Measurements from ENCODE around the gene CDC73.
"Not testable (repeated sequence)": the region's sequence is repeated elsewhere in the genome, so short reads cannot be mapped to it uniquely, and the experiment has no call there.

Gene CDC73

DNA sequence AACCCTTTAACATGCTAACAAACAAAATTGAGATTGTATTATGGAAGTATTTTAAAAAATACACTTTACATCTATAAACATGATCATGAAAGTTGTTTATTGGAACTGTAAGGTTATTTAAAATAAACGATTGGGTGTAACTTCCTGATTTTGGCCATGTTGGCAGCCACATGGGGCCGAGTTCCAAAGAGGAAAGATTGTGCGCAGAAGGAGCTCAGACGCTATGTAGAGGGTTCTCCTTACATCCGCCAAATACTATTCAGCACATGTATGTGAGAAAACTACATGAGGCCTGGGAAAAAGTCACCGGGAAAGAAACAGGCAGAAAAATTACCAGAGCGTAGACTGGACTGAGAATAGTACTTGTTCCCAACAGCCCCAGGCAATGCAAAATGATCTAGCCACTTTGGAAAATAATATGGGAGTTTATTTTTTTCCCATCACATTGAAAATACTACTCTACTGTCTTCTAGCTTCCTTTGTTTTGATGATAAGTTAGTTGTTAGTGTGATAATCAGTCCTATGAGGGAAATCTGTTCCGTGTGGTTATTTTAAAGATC is 100.3 kb downstream of the CDC73 start:
- no peak overlapping the region for H3K27ac ChIP-seq (ENCODE audit: low read depth, low read length)
- no peaks in the 10 kb centered on the region for H3K4me1 ChIP-seq (ENCODE audit: control insufficient read depth, insufficient read depth, low read length, unreplicated experiment)
- H3K4me3 ChIP-seq (ENCODE audit: low read depth, low read length) = no peak overlapping the region
- peaks cover 20% of the 10 kb centered on the region for H3K36me3 ChIP-seq (ENCODE audit: insufficient read depth, low read length)
- H3K27me3 ChIP-seq (ENCODE audit: insufficient read depth, low read length) = no peaks in the 10 kb centered on the region
- H3K79me2 ChIP-seq (ENCODE audit: control insufficient read depth, insufficient read depth, low read length, unreplicated experiment) = no peaks in the 10 kb centered on the region
- H2AFZ ChIP-seq (ENCODE audit: low read length, unreplicated experiment) = no peak overlapping the region

DNA sequence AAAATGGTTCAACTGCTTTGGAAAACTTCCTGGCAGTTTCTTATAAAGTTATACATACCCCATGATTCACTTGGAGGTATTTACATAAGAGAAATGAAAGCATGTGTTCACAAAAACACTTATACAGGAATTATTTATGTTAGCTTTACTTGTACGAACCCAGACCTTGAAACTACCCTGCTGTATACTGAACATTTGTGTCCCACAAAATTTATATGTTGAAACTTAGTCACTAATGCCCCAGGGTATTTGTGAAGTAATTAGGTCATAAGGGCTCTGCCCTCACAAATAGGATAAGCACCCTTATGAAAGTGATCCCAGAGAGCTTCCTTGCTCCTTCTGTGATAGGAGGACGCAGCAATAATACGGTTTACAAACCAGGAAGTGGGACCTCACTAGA is 107.3 kb downstream of the CDC73 start:
- Histone ChIP-seq H3K79me2 (ENCODE audit: control insufficient read depth, insufficient read depth, low read length, unreplicated experiment) (no peaks in the 10 kb centered on the region), H3K4me3 (ENCODE audit: low read depth, low read length) (no peak overlapping the region), H3K36me3 (ENCODE audit: insufficient read depth, low read length) (peaks cover 12% of the 10 kb centered on the region), H3K27ac (ENCODE audit: low read depth, low read length) (no peak overlapping the region), H3K4me1 (ENCODE audit: control insufficient read depth, insufficient read depth, low read length, unreplicated experiment) (peaks cover 2% of the 10 kb centered on the region), H3K27me3 (ENCODE audit: insufficient read depth, low read length) (no peaks in the 10 kb centered on the region), H2AFZ (ENCODE audit: low read length, unreplicated experiment) (no peak overlapping the region)

DNA sequence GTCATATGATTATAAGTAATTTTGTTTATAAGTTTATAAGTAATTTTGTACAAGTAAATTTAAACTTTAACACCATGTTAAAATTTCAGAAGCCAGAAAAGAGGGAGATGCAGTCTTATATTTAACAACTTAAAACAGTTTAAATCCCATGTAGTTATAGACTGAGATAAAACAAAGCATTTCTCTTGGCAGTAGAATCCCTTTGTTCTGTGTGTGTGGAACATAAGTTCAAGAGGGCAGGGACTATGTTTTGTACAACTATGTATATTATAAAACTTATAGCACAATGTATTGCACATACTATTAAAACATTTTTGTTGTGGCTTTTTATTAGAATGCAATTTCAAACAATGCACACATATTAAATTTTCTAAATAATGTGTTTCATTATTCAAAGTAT is 109.3 kb downstream of the CDC73 start:
- not testable (repeated sequence) for H2AFZ ChIP-seq (ENCODE audit: low read length, unreplicated experiment); H3K79me2 ChIP-seq (ENCODE audit: control insufficient read depth, insufficient read depth, low read length, unreplicated experiment); H3K27me3 ChIP-seq (ENCODE audit: insufficient read depth, low read length); H3K4me3 ChIP-seq (ENCODE audit: low read depth, low read length); H3K4me1 ChIP-seq (ENCODE audit: control insufficient read depth, insufficient read depth, low read length, unreplicated experiment); H3K27ac ChIP-seq (ENCODE audit: low read depth, low read length)
- peaks cover 17% of the 10 kb centered on the region for H3K36me3 ChIP-seq (ENCODE audit: insufficient read depth, low read length)

DNA sequence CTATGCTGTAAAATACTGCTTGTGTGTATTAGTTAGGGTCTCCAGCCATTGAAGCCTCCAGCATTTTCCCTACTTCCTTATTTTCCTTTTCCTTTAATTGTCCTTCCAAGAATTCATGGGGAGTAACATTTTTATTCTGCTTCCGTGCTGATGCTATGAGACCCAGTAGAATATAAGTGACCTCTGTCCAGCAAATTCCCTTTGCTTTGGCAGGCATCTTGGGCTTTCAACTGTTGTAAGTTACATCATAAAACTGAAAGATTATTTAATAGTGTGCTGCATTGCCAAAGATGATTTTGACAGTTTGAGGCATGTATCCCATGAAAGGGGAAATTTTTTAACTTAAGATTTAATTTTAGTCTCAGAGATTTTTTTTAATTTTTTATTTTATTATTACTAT is 112.7 kb downstream of the CDC73 start:
- no peak overlapping the region for H3K27ac ChIP-seq (ENCODE audit: low read depth, low read length)
- no peaks in the 10 kb centered on the region for H3K79me2 ChIP-seq (ENCODE audit: control insufficient read depth, insufficient read depth, low read length, unreplicated experiment)

GRCh38 chr1:193237381-193237978 is 115.6 kb downstream of the CDC73 start:
- Histone ChIP-seq H3K4me3 (ENCODE audit: low read depth, low read length) (no peak overlapping the region), H3K27me3 (ENCODE audit: insufficient read depth, low read length) (no peaks in the 10 kb centered on the region), H3K4me1 (ENCODE audit: control insufficient read depth, insufficient read depth, low read length, unreplicated experiment) (no peaks in the 10 kb centered on the region), H3K27ac (ENCODE audit: low read depth, low read length) (no peak overlapping the region), H3K36me3 (ENCODE audit: insufficient read depth, low read length) (peaks cover 33% of the 10 kb centered on the region), H3K79me2 (ENCODE audit: control insufficient read depth, insufficient read depth, low read length, unreplicated experiment) (no peaks in the 10 kb centered on the region), H2AFZ (ENCODE audit: low read length, unreplicated experiment) (no peak overlapping the region)

More for the DNA sequence above, 112.7 kb downstream of the CDC73 start:
- no peaks in the 10 kb centered on the region for H3K4me1 ChIP-seq (ENCODE audit: control insufficient read depth, insufficient read depth, low read length, unreplicated experiment)
- no peak overlapping the region for H3K4me3 ChIP-seq (ENCODE audit: low read depth, low read length)
- H2AFZ ChIP-seq (ENCODE audit: low read length, unreplicated experiment) = no peak overlapping the region
- H3K27me3 ChIP-seq (ENCODE audit: insufficient read depth, low read length) = no peaks in the 10 kb centered on the region
- peaks cover 33% of the 10 kb centered on the region for H3K36me3 ChIP-seq (ENCODE audit: insufficient read depth, low read length)

DNA sequence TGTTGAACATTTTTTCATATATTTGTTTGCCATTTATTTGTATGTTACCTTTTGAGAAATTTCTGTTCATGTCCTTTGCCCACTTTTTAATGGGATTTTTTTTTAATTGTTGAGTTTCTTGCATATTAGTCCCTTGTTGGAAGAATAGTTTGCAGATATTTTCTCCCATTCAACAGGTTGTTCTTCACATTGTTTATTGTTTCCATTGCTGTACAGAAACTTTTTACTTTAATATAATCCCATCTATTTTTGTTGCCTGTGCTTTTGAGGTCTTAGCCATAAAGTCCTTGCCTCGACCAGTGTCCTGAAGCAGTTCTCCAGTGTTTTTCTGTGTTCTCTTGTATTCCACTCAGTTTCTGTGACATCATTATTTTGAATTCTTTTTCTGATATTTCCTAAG is 118.8 kb downstream of the CDC73 start:
- no peak overlapping the region for H3K27ac ChIP-seq (ENCODE audit: low read depth, low read length)
- peaks cover 28% of the 10 kb centered on the region for H3K36me3 ChIP-seq (ENCODE audit: insufficient read depth, low read length)
- H3K79me2 ChIP-seq (ENCODE audit: control insufficient read depth, insufficient read depth, low read length, unreplicated experiment) = peaks cover 2% of the 10 kb centered on the region
- H3K27me3 ChIP-seq (ENCODE audit: insufficient read depth, low read length) = no peaks in the 10 kb centered on the region
- no peak overlapping the region for H3K4me3 ChIP-seq (ENCODE audit: low read depth, low read length)
- H3K4me1 ChIP-seq (ENCODE audit: control insufficient read depth, insufficient read depth, low read length, unreplicated experiment) = no peaks in the 10 kb centered on the region
- H2AFZ ChIP-seq (ENCODE audit: low read length, unreplicated experiment) = no peak overlapping the region

DNA sequence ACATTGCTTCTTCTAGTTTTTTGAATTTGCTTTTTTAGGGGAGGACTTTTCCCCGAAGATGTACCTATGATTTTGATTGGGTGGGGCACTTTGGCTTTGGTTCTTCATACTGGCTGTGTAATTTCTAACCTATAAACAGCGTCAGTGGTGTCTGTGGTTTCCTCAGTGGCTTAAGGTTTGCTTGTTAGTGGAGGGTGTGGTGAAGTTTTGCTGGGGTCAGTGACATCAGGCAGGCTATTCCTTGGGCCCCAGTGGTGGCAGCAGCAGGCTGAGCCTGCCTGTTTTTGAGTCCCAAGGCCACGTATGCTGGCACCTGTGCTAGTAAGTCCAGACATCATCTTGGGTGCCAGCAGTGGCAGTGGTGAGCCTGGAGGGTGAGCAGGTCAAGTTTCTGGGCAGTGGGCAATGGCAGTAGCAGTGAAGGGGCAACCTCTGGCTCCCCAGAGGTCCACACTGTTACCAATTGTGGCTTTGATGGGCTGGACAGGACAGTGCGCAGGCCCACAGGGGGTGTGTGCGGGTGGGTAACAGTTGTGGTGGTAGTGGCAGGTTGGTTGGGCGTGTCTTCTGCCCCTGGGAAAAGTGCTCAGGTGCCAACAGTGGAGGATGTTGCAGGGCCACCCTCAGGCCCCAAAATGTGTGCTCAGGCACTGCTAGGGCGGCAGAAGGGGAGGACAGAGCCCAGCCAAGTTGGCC is 119.4 kb downstream of the CDC73 start:
- Histone ChIP-seq H3K27me3 (ENCODE audit: insufficient read depth, low read length) (no peaks in the 10 kb centered on the region), H3K4me3 (ENCODE audit: low read depth, low read length) (no peak overlapping the region), H3K27ac (ENCODE audit: low read depth, low read length) (no peak overlapping the region), H3K4me1 (ENCODE audit: control insufficient read depth, insufficient read depth, low read length, unreplicated experiment) (no peaks in the 10 kb centered on the region), H2AFZ (ENCODE audit: low read length, unreplicated experiment) (no peak overlapping the region), H3K79me2 (ENCODE audit: control insufficient read depth, insufficient read depth, low read length, unreplicated experiment) (peaks cover 2% of the 10 kb centered on the region), H3K36me3 (ENCODE audit: insufficient read depth, low read length) (peaks cover 22% of the 10 kb centered on the region)

GRCh38 chr1:193242000-193242399 is 120.2 kb downstream of the CDC73 start:
- Histone ChIP-seq H3K79me2 (ENCODE audit: control insufficient read depth, insufficient read depth, low read length, unreplicated experiment) (peaks cover 2% of the 10 kb centered on the region), H3K4me1 (ENCODE audit: control insufficient read depth, insufficient read depth, low read length, unreplicated experiment) (no peaks in the 10 kb centered on the region), H3K36me3 (ENCODE audit: insufficient read depth, low read length) (peaks cover 25% of the 10 kb centered on the region), H2AFZ (ENCODE audit: low read length, unreplicated experiment) (no peak overlapping the region), H3K4me3 (ENCODE audit: low read depth, low read length) (no peak overlapping the region), H3K27me3 (ENCODE audit: insufficient read depth, low read length) (no peaks in the 10 kb centered on the region), H3K27ac (ENCODE audit: low read depth, low read length) (no peak overlapping the region)

DNA sequence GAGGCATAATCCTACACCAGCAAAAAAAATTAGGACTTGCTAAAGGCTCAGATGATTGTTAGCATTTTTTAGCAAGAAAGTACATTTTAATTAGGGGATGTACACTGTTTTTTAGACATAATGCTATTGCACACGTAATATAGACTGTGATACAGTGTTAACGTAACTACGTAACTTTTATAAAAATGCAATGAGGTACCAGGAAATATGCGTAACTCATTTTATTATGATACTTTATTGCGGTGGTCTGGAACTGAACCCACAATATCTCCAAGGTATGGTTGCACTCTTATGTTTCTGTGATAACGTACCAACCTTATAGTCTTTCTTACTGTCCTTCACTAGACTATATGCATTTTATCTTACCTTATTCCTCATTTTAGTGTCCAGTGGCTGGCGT is 127.4 kb downstream of the CDC73 start:
- Histone ChIP-seq H3K36me3 (ENCODE audit: insufficient read depth, low read length) (peaks cover 36% of the 10 kb centered on the region), H3K79me2 (ENCODE audit: control insufficient read depth, insufficient read depth, low read length, unreplicated experiment) (peaks cover 2% of the 10 kb centered on the region), H2AFZ (ENCODE audit: low read length, unreplicated experiment) (no peak overlapping the region), H3K27me3 (ENCODE audit: insufficient read depth, low read length) (no peaks in the 10 kb centered on the region), H3K27ac (ENCODE audit: low read depth, low read length) (no peak overlapping the region), H3K4me3 (ENCODE audit: low read depth, low read length) (no peak overlapping the region), H3K4me1 (ENCODE audit: control insufficient read depth, insufficient read depth, low read length, unreplicated experiment) (no peaks in the 10 kb centered on the region)

DNA sequence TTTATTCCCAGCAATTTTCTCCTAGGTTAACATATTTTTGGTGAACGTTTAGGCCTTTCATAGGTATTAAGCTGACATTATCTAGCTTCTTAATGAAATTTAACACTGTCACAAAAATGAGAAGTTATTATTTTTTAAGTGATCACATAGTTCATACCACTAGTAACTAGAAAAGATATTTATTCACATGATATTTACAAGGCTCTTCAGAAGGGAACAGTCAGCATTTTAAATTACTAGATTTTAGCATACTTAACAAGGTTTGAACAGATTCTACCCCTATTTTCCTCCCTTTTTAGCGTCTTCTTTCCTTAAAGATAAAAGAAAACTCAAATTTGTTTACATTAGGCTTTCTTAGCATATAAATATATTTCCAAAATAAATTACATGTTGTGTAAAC is 130.1 kb downstream of the CDC73 start:
- H3K27me3 ChIP-seq (ENCODE audit: insufficient read depth, low read length) = no peaks in the 10 kb centered on the region
- H3K4me3 ChIP-seq (ENCODE audit: low read depth, low read length) = no peak overlapping the region
- H2AFZ ChIP-seq (ENCODE audit: low read length, unreplicated experiment) = no peak overlapping the region
- H3K4me1 ChIP-seq (ENCODE audit: control insufficient read depth, insufficient read depth, low read length, unreplicated experiment) = no peaks in the 10 kb centered on the region
- H3K79me2 ChIP-seq (ENCODE audit: control insufficient read depth, insufficient read depth, low read length, unreplicated experiment) = no peaks in the 10 kb centered on the region
- no peak overlapping the region for H3K27ac ChIP-seq (ENCODE audit: low read depth, low read length)
- peaks cover 28% of the 10 kb centered on the region for H3K36me3 ChIP-seq (ENCODE audit: insufficient read depth, low read length)

DNA sequence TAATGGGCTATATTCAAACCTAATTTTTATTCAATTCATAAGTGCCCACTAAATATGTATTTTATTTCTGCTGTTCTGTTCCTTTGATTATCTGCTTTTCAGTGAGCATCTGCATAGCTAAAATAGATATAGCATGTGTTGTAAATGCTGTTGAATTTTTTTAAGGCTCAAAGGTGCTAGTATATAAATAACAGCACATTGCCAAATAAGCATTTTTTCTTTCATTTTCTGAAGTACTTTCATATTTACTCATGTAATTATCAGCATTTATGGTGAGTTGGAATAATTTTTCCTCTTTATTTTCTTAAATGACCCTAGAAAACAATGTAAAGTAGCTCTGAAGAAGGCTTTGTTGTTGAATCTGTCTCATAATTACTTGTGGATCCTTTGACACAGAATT is 134.2 kb downstream of the CDC73 start:
- Histone ChIP-seq H3K4me1 (ENCODE audit: control insufficient read depth, insufficient read depth, low read length, unreplicated experiment) (no peaks in the 10 kb centered on the region), H3K36me3 (ENCODE audit: insufficient read depth, low read length) (peaks cover 11% of the 10 kb centered on the region), H3K4me3 (ENCODE audit: low read depth, low read length) (no peak overlapping the region), H3K27ac (ENCODE audit: low read depth, low read length) (no peak overlapping the region), H3K27me3 (ENCODE audit: insufficient read depth, low read length) (no peaks in the 10 kb centered on the region), H3K79me2 (ENCODE audit: control insufficient read depth, insufficient read depth, low read length, unreplicated experiment) (no peaks in the 10 kb centered on the region), H2AFZ (ENCODE audit: low read length, unreplicated experiment) (no peak overlapping the region)

Data from ACC112 (cell line).